GM21737 (cell line): ENCODE data around the gene CIDEA.
A peak's percentile ranks its signal among the peaks of the same experiment; 100 is the strongest.

Source experiments
- ATAC-seq: cut with Tn5 transposase; IDR thresholded peaks from one replicate; pipeline ENCODE4 v1.9.1; 2021; ENCODE audit warnings: mild to moderate bottlenecking, moderate library complexity; ENCODE audit not compliant: unreplicated experiment

CIDEA gene

GRCh38 chr18:12271376-12272235 is 17.4 kb downstream of the CIDEA start:
- peak; percentile 87 for ATAC-seq

- no peak for ATAC-seq
These were observed 20.6 kb downstream of the CIDEA start for GRCh38 chr18:12274793-12275192.

GRCh38 chr18:12276736-12277554 is 22.8 kb downstream of the CIDEA start:
- ATAC-seq, result no peak

GRCh38 chr18:12278215-12278671 is 24.1 kb downstream of the CIDEA start:
- ATAC-seq, result no peak

- no peak for ATAC-seq
These were observed 24.9 kb downstream of the CIDEA start for GRCh38 chr18:12278741-12279682.

GRCh38 chr18:12279781-12280531 is 25.8 kb downstream of the CIDEA start:
- no peak for ATAC-seq

GRCh38 chr18:12281861-12282260 is 27.7 kb downstream of the CIDEA start:
- ATAC-seq, result no peak

- ATAC-seq, result no peak
These were observed 28.4 kb downstream of the CIDEA start for GRCh38 chr18:12282442-12283039.

GRCh38 chr18:12283256-12283655 is 29.1 kb downstream of the CIDEA start:
- ATAC-seq, result no peak

GRCh38 chr18:12283666-12284065 is 29.5 kb downstream of the CIDEA start:
- no peak for ATAC-seq

- ATAC-seq, result no peak
These were observed 33.0 kb downstream of the CIDEA start for GRCh38 chr18:12287131-12287681.

GRCh38 chr18:12287684-12288402 is 33.7 kb downstream of the CIDEA start:
- no peak for ATAC-seq

- no peak for ATAC-seq
These were observed 34.2 kb downstream of the CIDEA start for GRCh38 chr18:12288403-12288755.

GRCh38 chr18:12290086-12290485 is 35.9 kb downstream of the CIDEA start:
- ATAC-seq, result no peak

GRCh38 chr18:12291161-12291560 is 37.0 kb downstream of the CIDEA start:
- no peak for ATAC-seq

GRCh38 chr18:12291690-12292089 is 37.5 kb downstream of the CIDEA start:
- no peak for ATAC-seq

- ATAC-seq, result no peak
These were observed 39.7 kb downstream of the CIDEA start for GRCh38 chr18:12293831-12294230.

- no peak for ATAC-seq
These were observed 41.4 kb downstream of the CIDEA start for GRCh38 chr18:12295389-12296086.
